NK-92 (cell line): ENCODE measurements around the gene UBR4.

Experiments used
- DNase-seq: peaks from one replicate; lab custom pipeline; 2025; ENCODE audit not compliant: unreplicated experiment; lab: John Stamatoyannopoulos, UW

UBR4 gene

GRCh38 chr1:19038732-19039131, 171.3 kb downstream of the UBR4 start:
- no peak for DNase-seq

GRCh38 chr1:19038096-19038495, 172.0 kb downstream of the UBR4 start:
- no peak for DNase-seq

DNA sequence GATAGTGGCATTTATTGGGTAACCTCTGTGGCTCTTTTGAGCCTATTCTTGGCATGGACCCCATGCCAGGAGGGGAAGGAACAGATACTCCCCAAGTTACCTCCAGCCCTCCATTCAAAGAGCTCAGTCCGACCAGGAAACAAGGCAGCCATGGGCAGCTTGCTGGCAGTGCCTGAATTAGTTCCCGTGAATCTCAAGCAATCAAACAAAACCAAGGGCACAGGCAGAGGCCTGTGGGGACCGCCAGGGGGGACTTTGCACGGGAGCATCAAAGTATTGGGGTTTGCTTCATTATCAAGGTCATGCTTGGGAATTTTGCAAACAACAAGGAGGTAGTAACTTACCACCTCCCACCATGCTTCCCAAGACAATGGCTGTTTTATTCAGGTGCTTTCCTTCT, 172.4 kb downstream of the UBR4 start:
- no peak for DNase-seq

GRCh38 chr1:19036813-19037605, 173.1 kb downstream of the UBR4 start:
- no peak for DNase-seq

- no peak for DNase-seq
These were observed 173.8 kb downstream of the UBR4 start for GRCh38 chr1:19036041-19036812.

DNA sequence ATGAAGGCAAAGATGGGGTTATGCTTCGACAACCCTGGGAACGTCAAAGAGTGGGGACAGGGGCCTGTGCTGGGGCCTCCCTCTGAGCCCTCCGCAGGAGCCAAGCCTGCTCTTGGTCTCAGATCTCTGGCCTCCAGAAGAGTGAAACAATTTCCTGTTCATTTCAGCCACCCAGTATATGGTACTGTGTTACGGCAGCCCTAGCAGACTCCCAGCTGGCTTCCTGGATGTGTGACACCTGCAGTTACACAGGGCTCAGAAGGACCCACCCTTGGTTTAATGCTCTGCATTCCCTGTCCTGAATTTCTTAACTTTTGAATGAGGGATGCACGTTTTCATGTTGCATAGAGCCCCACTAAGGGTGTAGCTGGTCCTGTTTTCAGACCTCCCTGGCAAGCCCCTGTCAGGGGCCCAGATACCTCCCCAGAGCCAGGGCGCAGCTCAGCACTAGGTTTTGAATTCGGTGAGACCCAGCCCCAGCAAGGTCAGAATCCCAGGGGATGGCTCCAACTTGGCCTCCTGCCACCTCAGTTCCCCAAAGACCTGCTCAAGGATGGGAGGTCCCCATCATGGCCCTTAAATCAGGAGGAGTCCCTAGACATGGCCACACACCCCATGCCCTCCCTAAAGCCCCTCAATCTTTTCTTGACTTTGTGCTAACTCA, 174.6 kb downstream of the UBR4 start:
- DNase-seq, result no peak

DNA sequence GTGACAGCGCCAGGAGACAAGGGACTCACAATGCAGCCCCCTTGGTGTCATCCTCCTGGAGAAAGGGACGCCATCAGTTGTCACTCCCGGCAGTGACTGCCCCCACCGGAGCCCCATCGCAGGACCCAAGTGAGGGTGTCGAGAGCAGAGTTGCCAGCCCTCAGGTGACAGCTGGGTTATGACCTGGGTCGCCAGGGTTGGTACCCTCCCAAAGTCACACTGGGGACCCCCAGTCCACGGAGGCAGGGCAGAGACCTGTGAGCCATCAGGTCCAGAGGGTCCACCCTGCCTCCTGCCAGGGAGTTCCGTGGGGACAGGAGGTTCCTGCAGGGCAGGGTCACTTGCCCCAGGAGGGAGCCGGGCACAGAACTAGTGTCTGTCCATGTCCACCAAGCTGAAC, 175.3 kb downstream of the UBR4 start:
- DNase-seq, result no peak

DNA sequence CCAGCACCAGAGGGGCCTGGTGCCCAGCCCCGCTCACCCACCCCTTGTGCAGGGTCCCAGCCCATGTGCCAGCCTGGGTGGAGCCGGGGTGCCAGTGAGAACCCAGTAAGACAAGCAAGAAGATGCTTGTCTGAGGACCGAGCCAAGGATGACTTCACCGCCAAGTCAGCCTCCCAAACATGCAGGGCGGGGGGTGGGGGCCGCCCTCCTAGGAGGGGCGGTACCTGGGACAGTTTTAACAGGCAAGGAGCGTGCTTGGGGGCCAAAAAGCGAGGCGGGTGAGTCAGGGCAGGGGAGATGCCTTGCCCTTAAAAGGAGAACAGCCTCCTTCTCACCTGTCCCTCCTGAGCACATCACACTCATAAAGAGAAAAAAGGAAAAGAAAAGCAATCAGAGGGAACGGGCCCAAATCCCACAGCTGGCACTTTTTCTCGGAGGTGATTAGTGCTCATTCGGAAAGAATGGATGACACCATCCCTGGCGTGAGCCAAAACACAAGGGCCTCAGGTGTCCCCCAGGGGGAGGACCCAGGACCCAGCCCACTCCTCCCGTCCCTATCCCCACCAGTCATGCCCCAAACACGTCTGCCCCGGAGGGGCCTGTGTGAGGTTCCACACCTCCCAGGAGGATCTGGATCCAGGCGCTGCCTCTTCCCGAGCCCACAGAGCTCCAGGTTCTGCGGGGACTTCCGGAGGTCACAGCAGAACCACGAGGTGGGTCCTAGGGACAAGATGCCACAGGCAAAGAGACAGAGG, 176.0 kb downstream of the UBR4 start:
- no peak for DNase-seq

DNA sequence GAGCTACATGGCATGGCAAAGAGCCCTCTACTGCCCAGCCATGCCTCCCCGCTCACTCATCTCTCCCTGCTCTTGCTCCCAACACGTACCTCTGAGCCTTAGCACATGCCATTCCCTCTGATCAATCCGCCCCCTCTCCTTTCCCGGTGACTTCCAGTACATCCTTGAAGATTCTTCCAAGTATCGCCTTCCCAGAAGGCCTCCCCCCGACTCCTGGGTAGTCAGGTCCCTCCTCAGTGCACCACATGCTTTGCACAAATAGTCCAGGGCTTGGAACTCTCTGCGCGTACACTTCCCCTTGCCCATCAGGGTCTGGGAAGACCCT, 176.6 kb downstream of the UBR4 start:
- DNase-seq, result no peak

DNA sequence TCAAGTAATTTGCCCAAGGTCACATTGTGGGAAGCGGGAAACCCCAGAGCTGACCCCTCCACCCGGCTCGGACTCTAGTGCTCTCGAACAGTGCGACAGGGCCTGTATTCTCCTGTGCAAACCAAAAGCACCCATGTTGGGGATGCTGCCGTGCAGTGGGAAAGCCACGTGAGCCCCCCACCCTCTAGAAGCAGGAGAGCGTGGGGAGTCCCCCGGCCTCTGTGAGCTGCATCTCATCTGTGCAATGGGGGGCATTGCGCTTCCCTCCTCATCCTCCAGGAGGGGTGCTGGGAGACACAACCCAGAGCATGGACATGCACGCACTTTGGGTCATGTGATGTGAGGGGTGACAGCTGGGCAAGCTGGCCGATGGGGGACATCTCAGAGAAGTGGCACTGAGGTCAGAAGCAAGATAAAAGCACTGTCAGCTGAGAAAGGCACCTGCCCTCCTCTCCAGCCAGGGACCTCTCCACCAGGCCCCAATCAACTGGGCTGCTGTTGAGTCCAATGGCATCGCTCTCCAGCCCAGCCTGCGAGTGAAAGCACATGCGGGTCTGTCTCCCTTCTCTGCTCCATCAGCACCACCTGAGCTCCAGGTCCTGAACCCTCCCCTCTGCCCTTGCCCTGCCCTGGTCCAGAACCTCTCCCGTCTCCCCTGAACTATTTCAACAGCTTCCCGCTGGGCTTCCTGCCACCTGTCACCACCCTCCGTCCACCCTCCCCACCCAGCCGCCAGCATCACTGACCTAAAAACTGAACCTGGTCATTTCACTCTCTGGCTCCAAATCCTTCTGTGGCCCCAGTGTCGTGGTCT, 177.2 kb downstream of the UBR4 start:
- no peak for DNase-seq

GRCh38 chr1:19032413-19032695, 177.7 kb downstream of the UBR4 start:
- DNase-seq, result no peak

DNA sequence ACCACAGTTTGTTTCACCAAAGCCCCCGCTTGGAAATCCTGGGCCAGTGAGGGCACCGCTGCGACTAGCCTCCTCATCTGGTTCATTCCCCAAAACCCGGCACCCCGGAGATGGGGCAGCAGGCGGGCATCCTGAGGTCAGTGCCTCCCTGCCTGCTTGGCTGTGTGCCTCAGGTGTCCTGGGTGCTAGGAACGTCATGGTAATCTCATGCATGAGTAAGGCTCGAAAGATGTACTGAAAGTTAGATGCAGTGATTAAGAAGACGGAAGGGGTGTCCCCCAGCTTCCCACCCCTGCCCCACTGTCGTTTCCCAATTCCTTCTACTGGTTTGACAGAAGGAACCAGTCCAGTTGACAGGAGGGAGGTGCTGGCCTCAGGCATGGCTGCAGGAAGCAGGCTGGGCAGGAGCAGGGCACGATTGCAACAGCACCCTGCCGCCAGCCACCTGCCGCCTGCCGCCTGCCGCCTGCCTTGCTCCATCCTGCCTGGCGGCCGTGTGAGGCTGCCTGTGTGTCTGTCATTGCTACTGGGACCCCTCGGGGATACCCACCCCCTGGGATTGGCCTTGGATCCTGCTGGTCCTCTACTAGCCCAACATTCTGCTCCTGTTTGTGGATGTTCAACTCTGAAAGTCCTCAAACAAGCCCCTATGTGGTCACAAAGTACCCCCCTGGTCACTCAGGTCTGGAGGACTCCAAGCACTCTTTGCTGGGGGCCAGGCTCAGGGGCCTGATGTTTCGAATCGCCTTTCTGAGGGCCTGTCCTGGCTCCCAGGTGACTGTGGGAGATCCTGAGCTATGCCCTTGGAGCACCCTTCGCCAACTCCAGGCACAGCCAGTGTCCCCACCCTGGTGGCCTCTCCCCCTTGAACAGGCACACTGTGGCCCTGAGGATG, 180.6 kb downstream of the UBR4 start:
- no peak for DNase-seq

DNA sequence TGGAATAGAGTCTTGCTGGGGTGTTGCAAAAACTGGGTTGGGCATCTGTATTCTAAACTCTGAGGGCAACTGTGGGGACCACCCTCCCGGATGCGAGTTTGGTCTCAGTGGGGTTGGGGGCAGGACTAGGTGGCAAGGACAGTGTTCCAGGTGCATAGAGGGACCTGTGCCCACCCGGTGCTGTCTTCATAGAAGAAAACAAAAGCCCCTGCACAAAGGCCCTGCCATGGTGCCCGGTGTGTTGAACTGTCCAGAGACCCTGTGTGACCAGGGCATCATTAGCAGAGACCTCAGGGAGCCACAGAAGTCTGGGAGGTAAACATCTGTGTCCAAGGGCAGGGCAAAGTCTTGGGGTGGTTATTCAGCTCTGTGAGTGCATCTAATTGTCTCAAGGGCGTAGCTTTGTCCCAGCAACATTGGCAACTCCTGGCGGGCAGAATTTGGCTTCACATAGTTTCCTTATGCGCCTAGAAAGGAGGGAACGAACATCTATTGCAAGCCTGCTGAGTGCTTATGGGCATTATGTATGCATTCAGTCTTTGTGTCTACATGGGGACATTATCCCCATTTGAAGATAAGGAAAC, 181.4 kb downstream of the UBR4 start:
- no peak for DNase-seq

GRCh38 chr1:19028110-19028509, 182.0 kb downstream of the UBR4 start:
- DNase-seq, result no peak
